Effector memory CD8-positive, alpha-beta T cell (primary cell): Measurements from ENCODE around the gene MYO9A.
A peak's percentile ranks its signal among the peaks of the same experiment; 100 is the strongest.
"Not testable (repeated sequence)": the region's sequence is repeated elsewhere in the genome, so short reads cannot be mapped to it uniquely, and the experiment has no call there.

Source experiments
- ATAC-seq: fragments of 150-1000 bp; cut with Tn5 transposase; replicated peaks from 2 replicates; pipeline ENCODE4 v1.10.0; 2021; ENCODE audit warnings: mild to moderate bottlenecking, moderate library complexity
- DNase-seq, 3 experiments: peaks; one replicate each; pipeline ENCODE4 v3.0.0; 2021
- H3K27ac Mint-ChIP-seq, 2 donors: one replicate each; pipeline ENCODE4 v1.8.0; 2022; ENCODE audit warnings: mild to moderate bottlenecking in 2 of 2, mixed read lengths in 2 of 2, moderate library complexity in 2 of 2
- H3K27me3 Mint-ChIP-seq, 2 donors: one replicate each; pipeline ENCODE4 v1.8.0; 2022; ENCODE audit warnings: mixed read lengths in 2 of 2
- H3K36me3 Mint-ChIP-seq: one replicate; pipeline ENCODE4 v1.8.0; 2022; ENCODE audit warnings: mild to moderate bottlenecking, moderate library complexity, mixed read lengths; ENCODE audit not compliant: insufficient read depth
- H3K4me1 Mint-ChIP-seq, 2 donors: one replicate each; pipeline ENCODE4 v1.8.0; 2022; ENCODE audit warnings: low read depth in 2 of 2, mixed read lengths in 2 of 2
- H3K4me3 Mint-ChIP-seq, 2 donors: one replicate each; pipeline ENCODE4 v1.8.0; 2022; ENCODE audit warnings: mild to moderate bottlenecking in 2 of 2, mixed read lengths in 2 of 2, moderate library complexity in 2 of 2
- H3K9me3 Mint-ChIP-seq, 2 donors: one replicate each; pipeline ENCODE4 v1.8.0; 2022; ENCODE audit warnings: mixed read lengths in 2 of 2

MYO9A gene

DNA sequence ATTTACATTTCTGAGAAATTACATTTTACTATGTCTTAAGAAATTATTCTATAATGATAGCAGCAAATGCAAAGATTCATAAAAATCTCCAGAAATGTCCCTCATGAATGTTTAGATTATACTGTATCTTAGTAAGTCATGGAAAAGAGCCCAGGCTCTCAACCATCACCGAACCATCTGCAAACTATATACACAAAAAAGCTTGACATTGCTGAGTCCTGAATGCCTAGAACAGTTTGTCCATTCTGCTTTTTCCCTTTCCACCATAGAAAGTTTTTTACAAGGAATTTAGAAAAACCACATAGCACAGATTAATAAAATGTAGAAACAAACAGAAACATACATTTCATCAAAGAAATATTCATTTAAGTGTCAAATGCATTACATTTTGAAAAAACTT, 83.6 kb downstream of the MYO9A start:
- ATAC-seq (no peak), DNase-seq (no peak)
- peaks cover 15 to 16% of the 10 kb centered on the region in 2 donors for H3K4me1 Mint-ChIP-seq
- no peaks in the 10 kb centered on the region for H3K27me3 Mint-ChIP-seq
- H3K36me3 Mint-ChIP-seq, result peaks cover 3% of the 10 kb centered on the region
- no peak overlapping the region for H3K4me3 Mint-ChIP-seq
- H3K27ac Mint-ChIP-seq, result no peak overlapping the region
- no peaks in the 10 kb centered on the region for H3K9me3 Mint-ChIP-seq

DNA sequence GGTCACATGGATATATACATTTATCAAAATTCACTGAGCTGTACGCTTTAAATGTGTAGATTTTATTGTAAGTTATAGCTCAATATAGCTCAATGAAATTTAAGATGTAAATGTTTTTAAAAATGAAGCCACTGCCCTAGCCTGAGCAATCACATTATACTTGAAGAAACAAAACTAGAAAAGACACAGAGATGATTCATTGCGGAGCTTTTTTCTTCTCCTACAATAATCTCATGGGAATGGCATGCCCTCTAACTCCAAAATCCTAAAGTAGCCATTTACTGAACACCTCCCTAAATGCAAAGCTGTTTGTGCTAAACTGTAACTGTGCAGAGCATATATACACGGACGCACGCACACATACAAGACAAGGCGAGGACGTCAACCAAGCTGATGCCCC, 84.2 kb downstream of the MYO9A start:
- peaks cover 3% of the 10 kb centered on the region for H3K36me3 Mint-ChIP-seq
- DNase-seq, result no peak
- no peaks in the 10 kb centered on the region for H3K9me3 Mint-ChIP-seq
- H3K27me3 Mint-ChIP-seq, result no peaks in the 10 kb centered on the region
- ATAC-seq, result no peak
- peaks cover 15 to 18% of the 10 kb centered on the region in 2 donors for H3K4me1 Mint-ChIP-seq
- no peak overlapping the region for H3K4me3 Mint-ChIP-seq
- H3K27ac Mint-ChIP-seq, result no peak overlapping the region

DNA sequence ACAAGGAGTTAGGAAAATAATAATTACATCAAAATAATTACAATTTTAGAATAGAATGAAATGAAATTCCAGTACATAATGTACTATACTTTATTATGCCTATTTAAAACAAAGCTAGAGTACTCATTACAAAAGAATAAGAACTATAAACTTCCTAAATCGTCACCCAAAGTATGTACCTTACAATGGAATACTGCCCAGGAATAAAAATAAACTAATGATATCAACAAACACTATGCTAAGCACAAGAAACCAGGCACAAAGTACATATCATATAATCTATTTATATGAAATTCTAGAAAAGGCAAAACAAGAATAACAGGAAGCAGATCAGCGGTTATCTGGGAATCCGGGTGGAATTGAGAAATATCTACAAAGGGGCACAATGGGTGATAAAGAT, 84.7 kb downstream of the MYO9A start:
- no peak overlapping the region for H3K27ac Mint-ChIP-seq
- H3K36me3 Mint-ChIP-seq, result peaks cover 3% of the 10 kb centered on the region
- H3K27me3 Mint-ChIP-seq, result no peaks in the 10 kb centered on the region
- no peaks in the 10 kb centered on the region for H3K9me3 Mint-ChIP-seq
- ATAC-seq (no peak), DNase-seq (no peak)
- no peak overlapping the region for H3K4me3 Mint-ChIP-seq
- H3K4me1 Mint-ChIP-seq, result peaks cover 14 to 19% of the 10 kb centered on the region in 2 donors

DNA sequence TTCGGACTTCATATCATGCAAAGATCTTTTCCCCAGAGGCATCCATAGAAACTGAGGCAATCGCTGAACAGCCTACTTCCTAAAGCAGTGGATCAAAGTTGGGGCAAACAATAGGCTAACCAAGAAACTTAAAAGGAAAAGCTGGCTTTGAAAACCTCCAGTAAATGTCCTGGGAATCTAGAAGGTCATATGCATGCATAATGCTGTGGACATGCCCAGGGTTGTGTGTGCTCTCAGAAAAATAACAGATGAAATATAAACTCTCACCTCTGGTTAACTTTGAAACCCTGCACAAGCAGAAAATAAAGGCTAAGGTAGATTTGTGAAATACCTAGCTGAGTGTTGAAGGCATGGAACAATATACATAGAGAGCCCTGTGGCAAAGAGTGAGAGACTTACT, 96.3 kb downstream of the MYO9A start:
- Mint-ChIP-seq H3K4me3 (no peak overlapping the region), H3K27me3 (no peaks in the 10 kb centered on the region), H3K27ac (peak overlapping the region in 1 of 2 donors; percentile 28), H3K9me3 (no peaks in the 10 kb centered on the region), H3K4me1 (peaks cover 2 to 4% of the 10 kb centered on the region in 2 donors), H3K36me3 (peaks cover 6% of the 10 kb centered on the region)
- ATAC-seq (no peak), DNase-seq (no peak)

DNA sequence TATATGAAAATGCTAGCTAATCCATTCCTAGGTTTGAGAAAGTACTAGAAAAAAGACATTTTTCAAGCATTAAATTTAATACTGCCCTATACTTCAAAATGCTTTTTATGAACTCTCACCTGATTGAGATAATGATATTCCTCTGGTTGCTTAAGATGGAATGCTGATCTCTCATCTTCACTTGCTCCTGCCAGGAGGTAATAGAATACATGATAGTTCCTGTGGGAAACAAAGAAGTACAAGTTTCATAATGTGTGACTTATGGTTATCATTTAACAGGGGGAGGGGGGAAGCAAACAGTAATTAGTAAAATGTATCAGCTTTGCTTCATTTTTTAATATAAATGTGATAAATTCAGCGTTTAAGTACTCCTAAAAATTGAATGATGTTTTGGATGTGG, 97.2 kb downstream of the MYO9A start:
- Mint-ChIP-seq H3K27ac (no peak overlapping the region), H3K4me1 (peaks cover 0 to 2% of the 10 kb centered on the region in 2 donors), H3K9me3 (no peaks in the 10 kb centered on the region), H3K4me3 (no peak overlapping the region), H3K36me3 (peaks cover 7% of the 10 kb centered on the region), H3K27me3 (no peaks in the 10 kb centered on the region)
- DNase-seq (no peak), ATAC-seq (no peak)

DNA sequence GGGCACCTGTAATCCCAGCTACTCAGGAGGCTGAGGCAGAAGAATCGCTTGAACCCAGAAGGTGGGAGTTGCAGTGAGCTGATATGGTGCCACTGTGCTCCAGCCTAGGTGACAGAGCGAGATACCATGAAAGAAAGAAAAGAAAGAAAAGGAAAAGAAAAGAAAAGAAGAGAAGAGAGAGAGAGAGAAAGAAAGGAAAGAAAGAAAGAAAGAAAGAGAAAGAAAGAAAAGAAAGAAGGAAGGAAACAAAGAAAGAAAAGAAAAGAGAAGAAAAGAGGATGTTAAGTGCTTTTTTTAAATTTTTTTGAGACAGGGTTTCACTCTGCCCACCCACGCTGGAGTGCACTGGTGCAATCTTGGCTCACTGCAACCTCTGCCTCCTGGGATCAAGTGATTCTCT, 103.4 kb downstream of the MYO9A start:
- H3K4me3 Mint-ChIP-seq, H3K27ac Mint-ChIP-seq, H3K27me3 Mint-ChIP-seq, H3K36me3 Mint-ChIP-seq, DNase-seq, ATAC-seq, H3K9me3 Mint-ChIP-seq, H3K4me1 Mint-ChIP-seq: not testable (repeated sequence)

DNA sequence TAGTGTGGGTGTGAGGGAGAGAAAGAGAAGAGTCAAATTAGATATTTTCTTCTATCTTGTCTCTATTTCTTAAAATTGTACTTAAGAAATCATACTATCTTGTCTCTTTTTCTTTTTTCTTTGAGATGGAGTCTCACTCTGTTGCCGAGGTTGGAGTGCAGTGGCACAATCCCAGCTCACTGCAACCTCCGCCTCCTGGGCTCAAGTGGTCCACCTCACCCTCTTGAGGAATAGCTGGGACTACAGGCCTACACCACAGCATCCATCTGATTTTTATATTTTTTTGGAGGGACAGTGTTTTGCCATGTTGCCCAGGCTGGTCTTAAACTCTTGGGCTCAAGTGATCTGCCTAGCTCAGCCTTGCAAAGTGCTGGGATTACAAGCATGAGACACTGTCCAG, 104.2 kb downstream of the MYO9A start:
- Mint-ChIP-seq H3K4me1 (no peaks in the 10 kb centered on the region), H3K36me3 (peaks cover 7% of the 10 kb centered on the region), H3K27me3 (no peaks in the 10 kb centered on the region), H3K4me3 (no peak overlapping the region), H3K9me3 (no peaks in the 10 kb centered on the region), H3K27ac (no peak overlapping the region)
- ATAC-seq, result no peak
- no peak for DNase-seq

DNA sequence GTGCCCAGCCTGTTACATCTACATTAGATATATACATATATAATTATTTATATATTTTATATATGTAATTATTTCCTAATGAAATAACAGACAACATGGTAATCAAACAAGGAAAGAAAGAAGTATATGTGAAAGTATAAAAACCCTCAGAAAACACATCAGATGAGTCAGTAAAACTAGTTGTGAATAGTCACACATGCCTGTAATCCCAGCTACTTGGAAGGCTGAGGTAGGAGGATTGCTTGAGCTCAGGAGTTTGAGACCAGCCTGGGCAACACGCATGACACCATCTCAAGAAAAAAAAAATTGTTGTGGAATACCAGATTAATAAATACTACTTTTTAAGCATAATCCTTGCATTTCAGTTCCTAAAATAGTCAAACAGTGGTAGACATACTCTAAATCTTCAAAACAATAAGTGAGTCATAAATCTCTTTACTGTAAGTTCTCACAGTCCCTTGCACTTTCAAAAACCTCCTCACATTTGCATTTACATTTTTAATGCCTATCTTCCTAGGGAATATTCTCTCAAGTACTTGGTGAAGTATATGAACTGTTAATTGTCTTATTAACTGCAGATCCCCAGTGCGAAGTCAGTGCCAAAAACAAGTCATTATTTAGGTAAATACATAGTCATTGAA, 106.5 kb downstream of the MYO9A start:
- ATAC-seq (no peak), DNase-seq (no peak)
- H3K4me3 Mint-ChIP-seq, result no peak overlapping the region
- H3K27ac Mint-ChIP-seq, result no peak overlapping the region
- no peaks in the 10 kb centered on the region for H3K4me1 Mint-ChIP-seq
- H3K27me3 Mint-ChIP-seq, result no peaks in the 10 kb centered on the region
- peaks cover 6% of the 10 kb centered on the region for H3K36me3 Mint-ChIP-seq
- H3K9me3 Mint-ChIP-seq, result no peaks in the 10 kb centered on the region

DNA sequence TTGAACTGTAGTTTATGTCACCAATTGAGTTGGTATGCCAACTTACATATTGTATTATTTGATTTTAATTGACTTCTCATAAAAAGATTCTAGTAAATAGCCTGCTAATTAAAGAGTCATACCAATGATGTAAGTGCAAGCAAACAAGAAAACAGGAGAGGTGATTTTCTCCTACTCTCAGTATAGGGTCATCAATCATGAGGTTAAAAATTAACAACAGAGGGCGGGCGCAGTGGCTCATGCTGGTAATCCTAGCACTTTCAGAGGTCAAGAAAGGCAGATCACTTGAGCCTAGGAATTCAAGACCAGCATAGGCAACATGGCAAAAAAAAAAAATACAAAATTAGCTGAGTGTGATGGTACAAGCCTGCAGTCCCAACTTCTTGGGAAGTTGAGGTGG, 108.7 kb downstream of the MYO9A start:
- Mint-ChIP-seq H3K4me1 (no peaks in the 10 kb centered on the region), H3K9me3 (no peaks in the 10 kb centered on the region), H3K4me3 (no peak overlapping the region), H3K36me3 (peaks cover 11% of the 10 kb centered on the region), H3K27me3 (no peaks in the 10 kb centered on the region), H3K27ac (no peak overlapping the region)
- ATAC-seq, result no peak
- no peak for DNase-seq

DNA sequence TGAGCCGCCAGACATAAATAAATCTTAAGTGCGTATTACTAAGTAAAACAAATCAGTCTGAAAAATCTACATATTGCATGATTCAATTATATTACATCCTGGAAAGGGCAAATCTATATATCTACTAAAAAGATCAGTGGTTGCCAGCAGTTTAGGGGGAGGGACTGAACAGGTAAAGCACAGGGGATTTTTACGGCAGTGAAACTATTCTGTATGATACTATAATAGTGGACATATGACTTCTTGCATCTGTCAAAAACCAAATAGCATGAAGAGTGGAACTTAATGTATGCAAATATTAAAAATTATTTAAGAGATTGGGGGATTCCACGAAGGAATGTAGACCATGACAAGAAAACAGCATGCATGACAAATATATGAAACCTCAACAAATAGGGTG, 111.6 kb downstream of the MYO9A start:
- Mint-ChIP-seq H3K27ac (no peak overlapping the region), H3K9me3 (no peaks in the 10 kb centered on the region), H3K4me3 (no peak overlapping the region), H3K36me3 (peaks cover 23% of the 10 kb centered on the region), H3K4me1 (no peaks in the 10 kb centered on the region), H3K27me3 (no peaks in the 10 kb centered on the region)
- ATAC-seq, result no peak
- no peak for DNase-seq

DNA sequence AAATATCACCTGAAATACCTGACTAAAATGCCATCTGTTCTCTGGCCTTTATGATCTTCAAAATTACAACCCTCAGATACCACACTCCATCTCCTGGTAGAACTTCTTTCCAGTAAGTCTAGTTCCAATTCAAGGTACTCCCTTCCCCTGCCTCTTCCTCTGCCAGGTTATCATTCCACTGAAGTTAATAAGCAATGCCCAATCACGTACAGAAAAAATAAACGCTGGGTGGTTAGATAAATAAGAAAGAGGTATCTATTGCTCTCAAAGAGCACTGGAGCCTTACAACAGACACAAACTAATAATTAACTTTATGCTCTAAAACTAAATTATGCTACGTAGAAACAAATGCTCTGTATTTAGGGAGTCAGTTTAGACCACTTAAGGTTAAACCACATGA, 112.5 kb downstream of the MYO9A start:
- no peaks in the 10 kb centered on the region for H3K27me3 Mint-ChIP-seq
- ATAC-seq, result no peak
- H3K4me1 Mint-ChIP-seq, result no peaks in the 10 kb centered on the region
- no peaks in the 10 kb centered on the region for H3K9me3 Mint-ChIP-seq
- H3K27ac Mint-ChIP-seq, result no peak overlapping the region
- H3K36me3 Mint-ChIP-seq, result peaks cover 25% of the 10 kb centered on the region
- no peak for DNase-seq
- H3K4me3 Mint-ChIP-seq, result no peak overlapping the region

DNA sequence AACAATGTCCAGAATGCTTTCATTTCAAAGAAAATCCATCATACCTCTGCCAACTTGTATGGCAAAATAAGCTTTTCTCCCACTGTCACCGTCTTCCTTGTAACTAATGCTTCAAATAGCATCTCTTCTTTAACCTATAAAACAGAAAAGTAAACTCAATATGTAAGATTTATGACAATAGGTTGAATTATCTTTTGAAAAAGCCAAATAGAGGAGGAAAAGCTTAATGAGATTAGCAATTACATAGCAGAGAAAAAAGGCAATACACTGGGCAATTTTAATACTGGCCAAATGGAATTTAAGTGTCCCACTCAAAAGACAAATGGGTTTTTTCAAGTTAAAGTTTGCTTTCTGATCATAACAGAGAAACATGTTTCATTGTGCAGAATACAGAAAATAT, 118.1 kb downstream of the MYO9A start:
- Mint-ChIP-seq H3K9me3 (no peaks in the 10 kb centered on the region), H3K27ac (no peak overlapping the region), H3K4me1 (no peaks in the 10 kb centered on the region), H3K27me3 (no peaks in the 10 kb centered on the region), H3K36me3 (peaks cover 24% of the 10 kb centered on the region), H3K4me3 (no peak overlapping the region)
- ATAC-seq (no peak), DNase-seq (no peak)

DNA sequence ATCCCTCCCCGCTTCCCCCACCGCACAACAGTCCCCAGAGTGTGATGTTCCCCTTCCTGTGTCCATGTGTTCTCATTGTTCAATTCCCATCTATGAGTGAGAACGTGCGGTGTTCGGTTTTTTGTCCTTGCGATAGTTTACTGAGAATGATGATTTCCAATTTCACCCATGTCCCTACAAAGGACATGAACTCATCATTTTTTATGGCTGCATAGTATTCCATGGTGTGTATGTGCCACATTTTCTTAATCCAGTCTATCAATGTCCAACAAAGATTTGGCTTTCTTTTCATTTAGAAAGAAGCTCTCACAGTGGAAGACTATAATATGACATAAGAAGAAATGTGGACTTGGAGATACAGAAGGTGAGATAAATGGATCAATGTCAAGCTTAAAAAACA, 119.2 kb downstream of the MYO9A start:
- H3K27me3 Mint-ChIP-seq, ATAC-seq: not testable (repeated sequence)
- H3K36me3 Mint-ChIP-seq, result peaks cover 24% of the 10 kb centered on the region

DNA sequence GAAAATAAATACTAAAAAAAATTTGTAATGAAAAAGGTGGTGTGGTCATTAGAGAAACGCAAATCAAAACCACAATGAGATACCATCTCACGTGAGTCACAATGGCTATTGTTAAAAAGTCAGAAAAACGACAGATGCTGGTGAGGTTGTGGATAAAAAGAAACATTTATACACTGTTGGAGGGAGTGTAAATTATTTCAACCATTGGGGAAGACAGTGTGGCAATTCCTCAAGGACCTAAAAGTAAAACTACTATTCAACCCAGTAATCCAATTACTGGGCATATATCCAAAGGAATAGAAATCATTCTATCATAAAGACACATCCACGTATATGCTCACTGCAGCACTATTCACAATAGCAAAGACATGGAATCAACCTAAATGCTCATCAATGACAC, 120.3 kb downstream of the MYO9A start:
- ATAC-seq (no peak), DNase-seq (no peak)
- Mint-ChIP-seq H3K36me3 (peaks cover 21% of the 10 kb centered on the region), H3K4me3 (no peak overlapping the region), H3K27ac (no peak overlapping the region), H3K4me1 (no peaks in the 10 kb centered on the region), H3K27me3 (no peaks in the 10 kb centered on the region), H3K9me3 (no peaks in the 10 kb centered on the region)

More for the DNA sequence above, 119.2 kb downstream of the MYO9A start:
- H3K4me3 Mint-ChIP-seq, DNase-seq, H3K9me3 Mint-ChIP-seq, H3K27ac Mint-ChIP-seq, H3K4me1 Mint-ChIP-seq: not testable (repeated sequence)

DNA sequence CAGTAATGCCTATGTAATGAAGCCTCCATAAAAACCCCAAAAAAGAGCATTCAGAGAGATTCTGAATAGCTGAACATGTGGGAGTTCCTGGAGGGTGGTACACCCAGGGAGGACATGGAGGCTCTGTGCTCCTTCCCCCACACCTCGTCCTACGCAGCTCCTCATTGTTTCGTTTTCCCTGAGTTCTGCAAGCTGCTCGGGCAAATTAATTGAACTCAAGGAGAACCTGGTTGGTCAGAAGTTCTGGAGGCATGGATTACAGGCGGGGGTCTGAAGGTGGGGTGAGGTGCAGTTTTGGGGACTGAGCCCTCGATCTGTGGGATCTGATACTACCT, 142.2 kb downstream of the MYO9A start:
- DNase-seq (no peak), ATAC-seq (no peak)
- Mint-ChIP-seq H3K4me3 (no peak overlapping the region), H3K36me3 (peaks cover 12% of the 10 kb centered on the region), H3K9me3 (no peaks in the 10 kb centered on the region), H3K27ac (no peak overlapping the region), H3K4me1 (peaks cover 0 to 4% of the 10 kb centered on the region in 2 donors), H3K27me3 (no peaks in the 10 kb centered on the region)
